NCI-H526 (cell line): ENCODE measurements around the gene DENND1B.
A peak's percentile ranks its signal among the peaks of the same experiment; 100 is the strongest.
"Not testable (repeated sequence)": the region's sequence is repeated elsewhere in the genome, so short reads cannot be mapped to it uniquely, and the experiment has no call there.

ENCODE experiments used
- DNase-seq, 2 experiments: peaks; one replicate each; lab custom pipeline; 2025; lab: John Stamatoyannopoulos, UW

Gene DENND1B

DNA sequence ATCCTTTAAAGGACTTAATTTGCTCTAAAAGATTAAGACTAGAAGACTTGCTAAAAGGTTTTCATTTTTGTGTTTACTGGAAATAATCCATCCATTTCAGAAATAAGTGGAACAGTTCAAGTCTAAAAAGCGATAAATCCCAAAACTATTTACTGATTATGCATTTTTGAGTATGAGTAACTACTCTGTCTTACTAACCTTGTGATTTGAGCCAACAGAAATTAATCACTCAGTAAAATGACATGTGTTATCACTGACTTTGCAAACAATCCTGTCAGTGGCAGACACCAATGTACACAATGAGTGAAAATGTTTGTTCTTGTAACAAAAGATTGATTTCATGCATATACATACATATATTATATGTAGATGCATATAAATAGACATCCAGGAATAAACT lies 218.0 kb downstream of the DENND1B start:
- DNase-seq: no peak

GRCh38 chr1:197553281-197553680 lies 222.0 kb downstream of the DENND1B start:
- DNase-seq: no peak

DNA sequence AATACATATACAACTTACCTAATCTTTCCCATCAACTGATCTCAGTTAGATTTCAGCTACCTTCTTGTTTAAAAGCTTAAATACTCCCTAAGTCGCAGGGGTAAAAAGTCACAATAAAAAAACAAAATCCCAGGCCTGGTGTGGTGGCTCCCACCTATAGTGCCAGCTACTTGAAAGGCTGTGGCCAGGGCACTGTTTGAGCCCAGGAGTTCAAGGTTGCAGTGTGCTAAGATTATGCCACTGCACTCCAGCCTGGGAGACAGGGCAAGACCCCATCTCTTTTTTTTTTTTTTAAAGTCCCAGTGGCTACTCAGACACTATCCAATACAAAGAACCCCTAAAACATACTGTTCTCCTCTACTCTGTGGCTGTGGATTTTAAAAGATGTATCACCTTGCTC lies 228.3 kb downstream of the DENND1B start:
- no peak for DNase-seq

- DNase-seq: no peak
Measured at GRCh38 chr1:197544553-197544952, 230.7 kb downstream of the DENND1B start.

GRCh38 chr1:197544130-197544529 lies 231.2 kb downstream of the DENND1B start:
- no peak for DNase-seq

GRCh38 chr1:197541411-197541810 lies 233.9 kb downstream of the DENND1B start:
- DNase-seq: no peak

DNA sequence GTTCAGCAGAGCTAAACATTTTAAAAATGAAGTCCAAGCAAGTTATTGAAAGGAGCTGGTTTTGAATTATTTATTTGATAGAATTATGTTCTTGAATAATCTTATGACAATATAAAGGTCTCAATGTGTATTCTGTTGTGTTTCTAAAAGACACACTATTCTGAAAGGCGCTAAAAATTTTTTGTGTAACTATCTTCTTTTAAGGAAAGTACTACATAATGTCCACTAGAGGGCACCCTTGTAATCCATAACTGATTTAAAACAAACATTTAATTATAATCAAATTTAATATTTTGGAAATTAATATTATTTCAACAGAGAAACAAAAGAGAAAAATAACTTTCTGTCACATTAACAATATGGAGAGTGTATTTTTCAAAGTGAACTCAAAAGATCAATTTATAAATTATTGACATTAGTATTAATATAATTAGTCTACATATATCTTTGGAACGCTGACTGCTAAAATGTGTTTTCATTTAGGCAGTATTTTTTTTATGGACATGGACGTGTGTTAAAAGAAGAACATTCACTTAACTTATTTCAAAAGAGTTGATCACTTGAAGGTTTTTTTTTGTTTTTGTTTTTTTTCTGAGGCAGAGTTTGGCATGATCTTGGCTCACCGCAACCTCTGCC lies 248.4 kb downstream of the DENND1B start:
- DNase-seq: peak in 1 of 2 experiments; percentile 42

DNA sequence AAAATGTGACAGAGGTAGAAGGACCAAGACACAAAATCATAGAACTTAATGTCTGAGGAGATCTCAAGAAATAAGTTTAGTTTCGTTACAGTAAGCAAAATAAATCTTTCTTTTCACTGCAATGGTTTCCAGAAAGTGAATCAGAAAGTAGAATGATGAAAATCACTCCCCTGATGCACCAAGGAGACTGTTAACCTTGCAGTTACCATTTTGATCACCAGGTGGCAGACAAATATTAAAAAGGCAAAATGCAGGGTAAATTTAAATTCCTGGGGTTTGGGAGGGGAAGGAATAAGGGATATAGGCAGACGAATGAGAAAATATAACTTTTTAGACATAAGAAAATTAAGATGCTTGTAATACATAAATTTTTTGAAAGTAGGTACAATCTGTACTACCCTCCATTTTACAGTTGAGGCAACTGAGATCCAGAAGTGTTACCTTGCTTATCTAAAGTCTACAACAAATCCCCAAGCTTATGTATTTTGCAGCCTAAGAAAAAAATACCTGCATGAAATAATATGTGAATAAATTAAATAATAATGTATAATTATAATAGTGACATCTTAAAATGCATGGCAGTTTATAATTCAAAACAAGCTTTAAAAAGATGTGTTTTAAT lies 254.1 kb downstream of the DENND1B start:
- DNase-seq: peak in 1 of 2 experiments; percentile 38

DNA sequence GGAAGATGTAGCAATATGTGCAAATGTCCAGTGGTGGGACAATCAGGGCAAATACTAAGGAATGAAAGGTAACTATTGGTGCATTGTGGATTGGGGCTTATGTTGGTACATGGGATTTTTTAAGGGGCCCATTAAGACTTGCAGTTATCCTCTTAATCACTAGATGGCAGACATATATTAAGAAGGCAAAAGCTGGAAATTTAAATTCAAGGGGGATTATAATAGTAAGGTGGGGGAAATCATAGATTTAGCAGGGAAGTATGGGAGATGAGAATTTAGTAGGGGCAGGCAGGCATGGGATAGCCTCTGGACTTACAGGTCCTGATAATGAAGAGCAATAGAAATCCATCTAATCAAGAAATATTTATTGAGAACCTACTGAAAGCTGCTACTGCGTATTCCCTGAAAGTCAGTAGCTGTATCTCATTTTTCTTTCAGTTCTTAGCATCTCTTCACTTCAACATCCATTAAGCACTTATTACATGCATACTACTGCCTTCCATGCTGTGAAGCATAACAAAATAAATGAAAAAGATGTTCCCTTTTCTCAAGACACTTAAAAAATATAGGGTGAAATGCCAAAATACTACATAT lies 255.4 kb downstream of the DENND1B start:
- peak in 1 of 2 experiments; percentile 6 for DNase-seq

- no peak for DNase-seq
Measured at GRCh38 chr1:197515421-197515820, 259.9 kb downstream of the DENND1B start.

DNA sequence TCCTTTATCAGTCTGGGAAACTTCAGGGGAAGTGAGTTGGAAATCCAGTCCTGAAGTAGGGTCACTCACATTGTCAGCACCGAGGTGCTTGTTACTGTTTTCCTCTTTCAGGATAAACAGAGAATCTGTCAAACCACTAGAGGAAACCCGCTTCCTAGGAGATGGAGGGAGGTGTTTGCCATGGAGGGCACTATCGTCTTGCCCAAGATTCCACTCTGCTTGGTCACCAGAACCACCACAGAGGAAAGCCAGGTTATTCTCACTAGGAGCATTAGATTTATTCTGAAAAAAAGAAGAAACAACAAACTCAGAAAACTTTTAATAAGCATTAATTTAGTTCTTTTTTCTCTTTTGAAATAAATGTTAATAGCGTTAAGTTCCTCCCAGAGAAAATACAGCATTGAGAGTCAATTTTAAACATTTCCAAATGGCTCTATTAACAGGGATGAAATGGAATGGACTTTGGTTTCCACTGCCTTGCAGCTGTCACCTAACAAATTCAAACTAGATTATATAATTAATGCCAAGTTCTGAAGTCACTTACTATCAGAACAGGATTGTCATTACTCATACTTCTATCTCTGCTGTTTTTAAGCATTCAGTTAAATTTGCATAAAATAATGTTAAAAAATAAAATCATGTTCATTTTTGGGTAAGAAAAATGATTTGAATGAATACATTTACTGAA lies 264.4 kb downstream of the DENND1B start:
- DNase-seq: no peak

DNA sequence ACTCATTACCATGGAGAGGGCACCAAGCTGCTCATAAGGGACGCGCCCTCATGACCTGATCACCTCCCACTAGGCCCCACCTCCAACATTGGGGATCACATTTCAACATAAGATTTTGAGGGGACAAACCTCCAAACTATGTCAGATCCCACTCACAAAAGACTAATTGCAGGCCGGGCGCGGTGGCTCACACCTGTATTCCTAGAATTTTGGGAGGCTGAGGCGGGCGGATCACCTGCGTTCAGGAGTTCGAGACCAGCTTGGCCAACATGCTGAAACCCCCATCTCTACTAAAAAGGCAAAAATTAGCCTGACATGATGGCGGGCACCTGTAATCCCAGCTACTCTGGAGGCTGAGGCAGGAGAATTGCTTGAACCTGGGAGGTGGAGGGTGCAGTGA lies 278.6 kb downstream of the DENND1B start:
- DNase-seq: no peak

DNA sequence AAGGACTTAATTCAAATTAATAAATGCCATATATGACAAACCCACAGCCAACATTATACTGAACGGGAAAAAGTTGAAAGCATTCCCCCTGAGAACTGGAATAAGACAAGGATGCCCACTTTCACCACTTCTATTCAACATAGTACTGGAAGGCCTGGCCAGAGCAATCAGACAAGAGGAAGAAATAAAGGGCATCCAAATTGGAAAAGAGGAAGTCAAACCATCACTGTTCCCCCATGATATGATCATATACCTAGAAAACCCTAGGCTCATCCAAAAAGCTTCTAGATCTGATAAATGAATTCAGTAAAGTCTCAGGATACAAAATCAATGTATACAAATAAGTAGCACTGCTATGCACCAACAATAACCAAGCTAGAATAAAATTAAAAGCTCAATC lies 283.8 kb downstream of the DENND1B start:
- not testable (repeated sequence) for DNase-seq

GRCh38 chr1:197486946-197487345 lies 288.3 kb downstream of the DENND1B start:
- DNase-seq: no peak

- DNase-seq: no peak
Measured at GRCh38 chr1:197485790-197486189, 289.5 kb downstream of the DENND1B start.

GRCh38 chr1:197481101-197481500 lies 294.2 kb downstream of the DENND1B start:
- DNase-seq: no peak

DNA sequence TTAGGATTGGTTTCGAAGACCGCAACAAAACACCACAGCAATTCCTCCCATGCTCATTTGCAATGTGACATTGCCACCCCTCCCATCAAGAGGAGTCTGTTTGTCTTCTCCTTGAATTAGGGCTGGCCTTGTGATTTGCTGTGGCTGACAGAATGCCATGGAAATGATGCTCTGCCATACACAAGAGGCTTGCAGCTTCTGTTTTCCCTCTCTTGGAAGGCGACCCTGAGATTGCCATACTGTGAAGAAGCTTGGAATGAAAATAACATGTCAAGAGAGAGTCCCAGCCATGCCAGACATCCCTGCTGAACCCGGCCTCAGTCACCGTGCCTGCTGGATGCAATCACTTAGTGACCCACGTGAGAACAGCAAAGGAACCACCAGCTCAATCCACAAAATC lies 294.8 kb downstream of the DENND1B start:
- no peak for DNase-seq

GRCh38 chr1:197472141-197472540 lies 303.1 kb downstream of the DENND1B start:
- no peak for DNase-seq

GRCh38 chr1:197471248-197471985 lies 303.9 kb downstream of the DENND1B start:
- DNase-seq: no peak

DNA sequence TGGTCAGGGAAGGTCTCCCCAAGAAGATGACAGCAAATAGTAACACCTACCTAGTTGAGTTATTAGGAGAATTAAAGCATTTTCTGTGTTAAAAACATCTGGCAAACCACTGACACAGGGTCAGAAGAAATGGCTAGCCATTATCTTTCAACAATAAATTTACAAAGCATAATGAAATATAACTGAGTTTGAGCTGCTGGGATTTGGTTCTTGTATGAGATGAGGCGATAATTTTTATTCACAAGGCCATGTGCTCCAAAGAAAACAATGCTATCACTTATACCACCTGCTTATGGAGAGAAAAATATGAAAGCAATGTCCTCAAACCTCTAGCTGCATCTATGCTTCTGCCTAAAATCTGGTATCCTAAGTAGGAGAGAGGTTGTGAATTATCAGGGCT lies 304.9 kb downstream of the DENND1B start:
- no peak for DNase-seq

GRCh38 chr1:197469620-197470210 lies 305.6 kb downstream of the DENND1B start:
- DNase-seq: no peak
